ENCODE measurements around the gene UGCG.
A peak's percentile ranks its signal among the peaks of the same experiment; 100 is the strongest.

DNA sequence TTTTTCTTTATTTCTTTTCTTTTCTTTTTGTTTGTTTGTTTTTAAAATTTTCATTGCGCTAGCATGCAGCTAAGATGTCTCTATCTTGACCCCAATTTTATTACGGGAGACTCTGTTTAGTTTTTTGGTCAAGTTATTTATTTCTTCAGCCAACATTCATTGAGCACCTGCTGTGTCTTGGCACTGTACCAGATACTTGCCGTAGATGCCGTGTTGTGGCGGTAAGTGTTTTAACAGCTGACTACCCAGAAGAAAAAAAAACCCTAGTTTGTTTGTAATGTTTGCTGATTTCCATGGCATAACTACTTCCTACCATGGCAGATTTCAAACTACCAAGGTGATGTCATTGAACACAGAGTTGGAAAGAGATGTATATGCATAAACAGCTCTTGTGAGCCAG, 65.0 kb downstream of the UGCG start:
- TF ChIP-seq, protein P1, sequence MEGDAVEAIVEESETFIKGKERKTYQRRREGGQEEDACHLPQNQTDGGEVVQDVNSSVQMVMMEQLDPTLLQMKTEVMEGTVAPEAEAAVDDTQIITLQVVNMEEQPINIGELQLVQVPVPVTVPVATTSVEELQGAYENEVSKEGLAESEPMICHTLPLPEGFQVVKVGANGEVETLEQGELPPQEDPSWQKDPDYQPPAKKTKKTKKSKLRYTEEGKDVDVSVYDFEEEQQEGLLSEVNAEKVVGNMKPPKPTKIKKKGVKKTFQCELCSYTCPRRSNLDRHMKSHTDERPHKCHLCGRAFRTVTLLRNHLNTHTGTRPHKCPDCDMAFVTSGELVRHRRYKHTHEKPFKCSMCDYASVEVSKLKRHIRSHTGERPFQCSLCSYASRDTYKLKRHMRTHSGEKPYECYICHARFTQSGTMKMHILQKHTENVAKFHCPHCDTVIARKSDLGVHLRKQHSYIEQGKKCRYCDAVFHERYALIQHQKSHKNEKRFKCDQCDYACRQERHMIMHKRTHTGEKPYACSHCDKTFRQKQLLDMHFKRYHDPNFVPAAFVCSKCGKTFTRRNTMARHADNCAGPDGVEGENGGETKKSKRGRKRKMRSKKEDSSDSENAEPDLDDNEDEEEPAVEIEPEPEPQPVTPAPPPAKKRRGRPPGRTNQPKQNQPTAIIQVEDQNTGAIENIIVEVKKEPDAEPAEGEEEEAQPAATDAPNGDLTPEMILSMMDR (IDR thresholded peaks at IDR 0.05) = no peak
- TF ChIP-seq BHLHE40 (IDR thresholded peaks at IDR 0.05; ENCODE audit: low read depth, low read length) (no peak), PBX3 (IDR thresholded peaks at IDR 0.05) (peak; percentile 36; the same call in 1 of the 2 replicates), POLR2A (IDR thresholded peaks at IDR 0.05; ENCODE audit: low read length) (no peak), HDAC2 (IDR thresholded peaks at IDR 0.05) (no peak), RAD21 (conservative IDR thresholded peaks at IDR 0.05 in 1 of 2, IDR thresholded peaks at IDR 0.05 in 1 of 2) (peak; percentile 3 to 36; a peak in 2 of 5 replicates), MAZ (IDR thresholded peaks at IDR 0.05; ENCODE audit: borderline replicate concordance, low read depth, low read length) (no peak), JUN (IDR thresholded peaks at IDR 0.05) (peak; percentile 27 to 44; a peak in 2 of 5 replicates), RARB (CRISPR knock-in tag; IDR thresholded peaks at IDR 0.05) (no peak), RNF2 (IDR thresholded peaks at IDR 0.05; ENCODE audit: borderline replicate concordance, low read depth) (no peak), ZNF302 (CRISPR knock-in tag; IDR thresholded peaks at IDR 0.05) (no peak)
- TF ChIP-seq, protein P2, sequence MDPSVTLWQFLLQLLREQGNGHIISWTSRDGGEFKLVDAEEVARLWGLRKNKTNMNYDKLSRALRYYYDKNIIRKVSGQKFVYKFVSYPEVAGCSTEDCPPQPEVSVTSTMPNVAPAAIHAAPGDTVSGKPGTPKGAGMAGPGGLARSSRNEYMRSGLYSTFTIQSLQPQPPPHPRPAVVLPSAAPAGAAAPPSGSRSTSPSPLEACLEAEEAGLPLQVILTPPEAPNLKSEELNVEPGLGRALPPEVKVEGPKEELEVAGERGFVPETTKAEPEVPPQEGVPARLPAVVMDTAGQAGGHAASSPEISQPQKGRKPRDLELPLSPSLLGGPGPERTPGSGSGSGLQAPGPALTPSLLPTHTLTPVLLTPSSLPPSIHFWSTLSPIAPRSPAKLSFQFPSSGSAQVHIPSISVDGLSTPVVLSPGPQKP (IDR thresholded peaks at IDR 0.05; ENCODE audit: low read depth, low read length) = no peak
